Loucy (cell line): ENCODE measurements around the gene KCNJ6.

Source experiments
- H2AFZ ChIP-seq: fragments of 200-600 bp; sonication (generic); 2 replicates; pipeline ENCODE4 v1.6.0; 2016; ENCODE audit warnings: antibody characterized with exemption, mild to moderate bottlenecking, low read length, moderate library complexity
- H3F3A ChIP-seq: fragments of 200-600 bp; 2 replicates; pipeline ENCODE4 v1.6.0; 2016; ENCODE audit warnings: antibody characterized with exemption, low read depth, mild to moderate bottlenecking
- H3K27me3 ChIP-seq: fragments of 200-600 bp; sonication (generic); 2 replicates; pipeline ENCODE4 v1.6.1; 2014; ENCODE audit warnings: low read length, mild to moderate bottlenecking; ENCODE audit not compliant: insufficient read depth, poor library complexity, severe bottlenecking
- H3K36me3 ChIP-seq: fragments of 200-600 bp; sonication (generic); 2 replicates; pipeline ENCODE4 v1.6.1; 2016; ENCODE audit warnings: low read length; ENCODE audit not compliant: insufficient read depth
- H3K4me1 ChIP-seq: fragments of 200-600 bp; sonication (generic); 2 replicates; pipeline ENCODE4 v1.5.1; 2014; ENCODE audit warnings: low read length, mild to moderate bottlenecking; ENCODE audit not compliant: insufficient read depth, poor library complexity, severe bottlenecking
- H3K4me2 ChIP-seq: fragments of 200-600 bp; sonication (generic); 2 replicates; pipeline ENCODE4 v1.6.0; 2014; ENCODE audit warnings: antibody characterized with exemption, low read length, low read depth, mild to moderate bottlenecking; ENCODE audit not compliant: poor library complexity, severe bottlenecking
- H3K4me3 ChIP-seq: fragments of 200-600 bp; sonication (generic); 2 replicates; pipeline ENCODE4 v1.5.1; 2014; ENCODE audit warnings: low read length, mild to moderate bottlenecking, mixed read lengths; ENCODE audit not compliant: poor library complexity, severe bottlenecking
- H3K79me2 ChIP-seq: fragments of 200-600 bp; sonication (generic); 2 replicates; pipeline ENCODE4 v1.6.1; 2014; ENCODE audit warnings: low read length; ENCODE audit not compliant: insufficient read depth
- H3K9ac ChIP-seq: fragments of 200-600 bp; sonication (generic); 2 replicates; pipeline ENCODE4 v1.6.0; 2014; ENCODE audit warnings: mild to moderate bottlenecking, low read depth, low read length, moderate library complexity; ENCODE audit not compliant: poor library complexity, severe bottlenecking
- H3K9me2 ChIP-seq: fragments of 200-600 bp; sonication (generic); replicated peaks from 2 replicates; pipeline ENCODE4 v1.6.1; 2016; ENCODE audit warnings: low read depth, low read length, mixed read lengths
- H3K9me3 ChIP-seq: fragments of 200-600 bp; sonication (generic); 2 replicates; pipeline ENCODE4 v1.6.1; 2014; ENCODE audit warnings: mild to moderate bottlenecking, antibody characterized with exemption, low read length, low read depth; ENCODE audit not compliant: insufficient read depth
- H4K20me1 ChIP-seq: fragments of 200-600 bp; sonication (generic); 2 replicates; pipeline ENCODE4 v1.6.0; 2014; ENCODE audit warnings: antibody characterized with exemption, low read length, mild to moderate bottlenecking; ENCODE audit not compliant: insufficient read depth, poor library complexity, severe bottlenecking
- CTCF ChIP-seq: fragments of 200-600 bp; sonication (generic); conservative IDR thresholded peaks from 2 replicates; pipeline ENCODE4 v1.5.1; 2014; ENCODE audit warnings: mild to moderate bottlenecking, antibody characterized with exemption, low read length
- EZH2phosphoT487 ChIP-seq: fragments of 200-600 bp; IDR thresholded peaks from 2 replicates; pipeline ENCODE4 v1.6.1; 2018; ENCODE audit warnings: antibody characterized with exemption, mild to moderate bottlenecking, moderate library complexity, borderline replicate concordance

Gene KCNJ6

GRCh38 chr21:37804001-37804400 is 112.3 kb downstream of the KCNJ6 start:
- Histone ChIP-seq H2AFZ (no peak overlapping the region), H3K36me3 (no peaks in the 10 kb centered on the region), H3K4me3 (no peak overlapping the region), H3K27me3 (no peaks in the 10 kb centered on the region), H3K9me3 (no peaks in the 10 kb centered on the region), H3F3A (no peaks in the 10 kb centered on the region), H3K4me2 (no peak overlapping the region), H3K9me2 (0 out of 2 replicates have a peak, but pooled peaks cover 3% of the 10 kb centered on the region), H3K4me1 (no peaks in the 10 kb centered on the region), H3K9ac (no peak overlapping the region), H3K79me2 (no peaks in the 10 kb centered on the region), H4K20me1 (no peaks in the 10 kb centered on the region)
- TF ChIP-seq CTCF, result no peak
- TF ChIP-seq EZH2phosphoT487, result no peak

- Histone ChIP-seq H2AFZ (no peak overlapping the region), H3F3A (no peaks in the 10 kb centered on the region), H3K9me3 (no peaks in the 10 kb centered on the region), H3K4me3 (no peak overlapping the region), H3K36me3 (no peaks in the 10 kb centered on the region), H3K9me2 (0 out of 2 replicates have a peak, but pooled peaks cover 3% of the 10 kb centered on the region), H3K4me1 (no peaks in the 10 kb centered on the region), H3K79me2 (no peaks in the 10 kb centered on the region), H3K9ac (no peak overlapping the region), H3K27me3 (no peaks in the 10 kb centered on the region), H4K20me1 (no peaks in the 10 kb centered on the region), H3K4me2 (no peak overlapping the region)
- no peak for TF ChIP-seq EZH2phosphoT487
- no peak for TF ChIP-seq CTCF
Measured at GRCh38 chr21:37803101-37803651, 113.1 kb downstream of the KCNJ6 start.

- no peaks in the 10 kb centered on the region for H3K9me2 ChIP-seq
- H3K79me2 ChIP-seq, result no peaks in the 10 kb centered on the region
- H3K4me3 ChIP-seq, result no peak overlapping the region
- no peaks in the 10 kb centered on the region for H3K36me3 ChIP-seq
- H3K4me2 ChIP-seq, result no peak overlapping the region
- no peak overlapping the region for H2AFZ ChIP-seq
- no peaks in the 10 kb centered on the region for H4K20me1 ChIP-seq
- TF ChIP-seq CTCF (no peak), EZH2phosphoT487 (no peak)
- no peaks in the 10 kb centered on the region for H3K9me3 ChIP-seq
- no peaks in the 10 kb centered on the region for H3F3A ChIP-seq
- H3K4me1 ChIP-seq, result no peaks in the 10 kb centered on the region
- H3K9ac ChIP-seq, result no peak overlapping the region
- no peaks in the 10 kb centered on the region for H3K27me3 ChIP-seq
Measured at GRCh38 chr21:37800456-37801061, 115.7 kb downstream of the KCNJ6 start.
